Non-pigmented ciliary epithelial cell (primary cell): ENCODE measurements around the gene ASB16.
"Not testable (repeated sequence)": the region's sequence is repeated elsewhere in the genome, so short reads cannot be mapped to it uniquely, and the experiment has no call there.

ENCODE experiments used
- DNase-seq: peaks from one replicate; pipeline ENCODE4 v3.0.0-alpha.2; 2010; ENCODE audit warnings: low read depth

ASB16 gene

DNA sequence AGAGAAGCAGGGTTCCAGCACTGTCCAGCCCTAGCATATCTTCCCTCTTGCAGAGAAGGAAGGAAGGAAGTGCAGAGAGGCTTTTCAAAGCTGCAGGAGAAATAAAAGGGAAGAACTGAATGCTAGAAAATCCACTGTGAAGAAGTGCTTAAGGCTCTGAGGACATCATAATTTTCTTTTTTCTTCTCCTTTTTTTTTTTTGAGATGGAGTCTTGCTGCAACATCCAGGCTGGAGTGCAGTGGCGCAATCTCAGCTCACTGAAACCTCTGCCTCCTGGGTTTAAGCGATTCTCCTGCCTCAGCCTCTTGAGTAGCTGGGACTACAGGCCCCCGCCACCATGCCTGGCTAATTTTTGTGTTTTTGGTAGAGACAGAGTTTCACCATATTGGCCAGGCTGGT is 21.4 kb upstream of the ASB16 start:
- not testable (repeated sequence) for DNase-seq

DNA sequence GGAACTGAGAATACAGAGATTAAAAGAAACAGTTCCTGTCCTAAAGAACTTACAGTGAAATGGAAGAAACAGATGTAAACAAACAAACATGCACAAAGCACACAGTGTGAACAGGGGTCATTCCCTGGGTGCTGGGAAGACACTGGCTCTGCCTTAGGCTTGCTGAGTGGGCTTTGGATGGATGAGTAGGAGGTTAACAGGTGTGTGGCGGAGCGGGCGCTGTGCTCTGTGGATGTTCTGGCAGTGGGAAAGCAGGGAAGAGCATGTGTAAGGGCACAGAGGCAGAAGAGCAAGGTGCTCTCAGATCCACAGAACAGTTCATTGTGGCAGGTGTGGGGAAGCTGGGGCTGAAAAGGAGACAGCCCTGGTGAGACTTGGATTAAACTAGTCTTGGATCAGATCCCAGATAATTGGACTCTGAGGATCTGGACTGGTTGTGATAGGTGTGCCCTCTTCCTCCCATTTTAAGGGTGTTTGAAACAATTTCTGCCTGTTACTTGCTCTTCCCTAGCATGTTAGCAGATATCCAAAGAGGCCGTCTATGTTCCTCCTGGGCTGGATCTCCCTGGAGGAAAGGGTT is 20.7 kb upstream of the ASB16 start:
- DNase-seq = no peak

DNA sequence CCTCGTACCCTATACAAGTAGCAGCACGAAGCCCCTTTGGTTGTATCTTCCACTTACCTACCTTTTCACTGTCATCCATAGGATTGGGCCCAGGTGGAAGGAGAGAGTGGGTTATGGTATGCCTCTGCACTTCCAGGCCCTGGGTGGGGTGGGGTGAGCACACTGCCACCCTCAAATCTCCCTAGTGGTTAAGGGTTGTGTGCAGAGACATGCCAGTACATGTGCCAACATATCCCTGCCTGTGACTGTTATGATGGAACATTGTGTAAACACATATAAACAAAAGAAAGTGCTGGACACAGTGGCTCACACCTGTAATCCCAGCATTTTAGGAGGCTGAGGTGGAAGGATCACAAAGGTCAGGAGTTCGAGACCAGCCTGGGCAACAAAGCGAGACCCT is 17.6 kb upstream of the ASB16 start:
- DNase-seq = no peak

DNA sequence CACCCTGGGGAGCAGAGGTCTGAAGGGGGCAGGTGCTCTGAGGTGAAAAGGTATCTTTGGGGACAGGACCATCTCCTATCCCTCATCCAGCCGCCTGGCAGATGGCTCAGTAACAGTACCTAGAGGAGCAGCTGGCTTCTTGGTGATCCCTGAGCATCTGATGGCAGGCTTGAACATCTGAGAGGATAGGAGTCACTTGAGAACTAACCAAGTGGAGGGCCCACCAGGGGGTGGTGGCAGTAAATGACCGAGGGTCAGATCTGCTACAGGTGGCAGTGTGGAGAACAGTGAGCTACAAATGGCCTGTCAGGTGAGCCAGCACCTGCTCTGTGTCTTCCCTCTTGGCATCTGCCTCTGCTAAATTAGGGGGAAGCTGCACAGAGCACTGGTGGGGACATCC is 15.0 kb upstream of the ASB16 start:
- no peak for DNase-seq

DNA sequence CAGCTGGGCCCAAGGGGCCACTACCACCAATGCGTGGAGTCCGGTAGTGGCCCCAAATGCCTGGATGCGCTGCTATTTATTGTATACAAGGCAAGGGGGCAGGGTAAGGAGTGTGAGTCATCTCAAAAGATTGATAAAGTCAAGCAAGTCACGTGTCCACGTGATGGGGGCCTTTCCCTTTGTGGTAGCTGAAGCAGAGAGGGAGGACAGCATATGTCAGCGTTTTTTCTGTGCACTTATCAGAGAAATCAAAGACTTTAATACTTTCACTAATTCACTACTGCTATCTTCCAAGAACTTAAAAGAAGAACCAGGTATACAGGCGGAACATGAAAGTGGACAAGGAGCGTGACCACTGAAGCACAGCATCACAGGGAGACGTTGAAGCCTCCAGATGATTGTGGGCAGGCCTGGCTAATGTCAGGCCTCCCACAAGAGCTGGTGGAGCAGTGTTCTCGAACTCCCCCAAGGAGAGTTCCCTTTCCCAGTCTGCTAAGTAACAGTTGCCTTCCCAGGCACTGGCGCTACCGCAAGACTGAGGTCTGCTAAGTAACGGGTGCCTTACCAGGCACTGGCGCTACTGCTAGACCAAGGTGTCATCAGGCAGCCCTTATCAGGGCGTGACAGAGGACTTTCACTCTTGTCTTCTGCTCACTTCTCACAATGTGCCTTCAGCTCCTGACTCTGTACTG is 10.8 kb upstream of the ASB16 start:
- DNase-seq = no peak

DNA sequence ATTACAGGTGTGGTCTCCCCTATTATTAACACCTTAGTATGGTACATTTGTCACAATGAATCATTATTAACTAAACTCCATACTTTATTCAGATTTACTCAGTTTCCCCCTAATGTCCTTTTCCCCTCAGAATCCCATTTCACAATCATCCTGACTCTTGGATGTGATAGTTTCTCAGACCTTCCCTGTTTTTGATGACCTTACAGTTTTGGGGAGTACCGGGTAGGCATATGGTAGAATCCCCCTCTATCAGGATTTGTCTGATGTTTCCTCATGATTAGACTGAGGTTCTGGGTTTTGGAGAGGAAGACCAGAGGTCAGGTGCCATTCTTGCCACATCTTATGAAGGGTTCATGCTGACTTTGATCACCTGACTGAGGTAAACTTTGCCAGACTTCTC is 6.0 kb upstream of the ASB16 start:
- DNase-seq = no peak

DNA sequence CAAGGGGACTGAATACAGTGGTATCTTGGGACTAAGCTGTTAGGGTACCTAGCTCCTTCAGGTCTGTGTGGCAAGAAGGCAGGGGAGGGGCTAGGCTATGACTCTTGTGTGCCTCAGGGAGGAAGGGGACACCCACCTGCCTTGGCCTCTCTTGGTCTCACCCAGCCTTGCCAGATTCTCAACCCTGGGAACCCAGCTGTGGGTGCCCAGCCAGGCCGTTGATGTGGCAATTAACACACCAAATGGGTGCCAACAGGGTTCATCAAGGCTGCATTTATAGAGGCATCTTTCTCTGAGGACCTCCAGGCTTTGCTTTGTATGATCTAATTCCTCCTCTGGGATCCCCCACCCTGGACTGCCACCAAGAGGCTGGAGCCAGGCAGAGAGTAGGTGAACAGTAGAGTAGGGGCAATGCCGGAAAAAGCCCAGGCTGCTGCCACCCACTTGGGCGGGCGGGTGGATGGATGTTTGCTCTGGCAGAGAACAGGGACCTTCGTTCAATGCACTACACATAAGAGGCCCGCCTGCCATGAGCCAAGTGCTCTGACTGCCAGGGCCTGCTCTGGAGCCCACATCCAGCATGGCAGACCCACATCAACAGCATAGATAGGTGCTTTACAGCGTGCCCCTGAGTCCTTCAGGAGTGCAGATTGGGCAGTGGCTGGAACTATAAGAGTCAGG is 3.2 kb upstream of the ASB16 start:
- no peak for DNase-seq

DNA sequence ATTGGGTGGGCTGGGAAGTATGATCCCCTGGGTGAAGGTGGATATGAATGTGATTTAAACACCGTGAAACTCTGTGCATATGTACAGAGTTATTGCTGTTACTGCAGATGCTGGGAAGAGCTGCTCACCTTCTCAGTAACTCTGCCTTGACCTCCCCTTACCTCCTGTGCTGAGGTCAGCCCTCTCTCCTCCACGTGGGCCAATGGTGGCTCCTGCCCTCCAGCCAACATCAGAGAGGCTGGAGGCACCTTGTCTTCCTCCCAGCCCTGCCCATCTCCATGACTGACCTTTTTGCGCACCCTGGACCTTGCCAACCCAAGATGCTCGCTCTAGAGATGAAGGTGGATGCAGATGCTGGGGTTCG is 387 bp upstream of the ASB16 start:
- no peak for DNase-seq

DNA sequence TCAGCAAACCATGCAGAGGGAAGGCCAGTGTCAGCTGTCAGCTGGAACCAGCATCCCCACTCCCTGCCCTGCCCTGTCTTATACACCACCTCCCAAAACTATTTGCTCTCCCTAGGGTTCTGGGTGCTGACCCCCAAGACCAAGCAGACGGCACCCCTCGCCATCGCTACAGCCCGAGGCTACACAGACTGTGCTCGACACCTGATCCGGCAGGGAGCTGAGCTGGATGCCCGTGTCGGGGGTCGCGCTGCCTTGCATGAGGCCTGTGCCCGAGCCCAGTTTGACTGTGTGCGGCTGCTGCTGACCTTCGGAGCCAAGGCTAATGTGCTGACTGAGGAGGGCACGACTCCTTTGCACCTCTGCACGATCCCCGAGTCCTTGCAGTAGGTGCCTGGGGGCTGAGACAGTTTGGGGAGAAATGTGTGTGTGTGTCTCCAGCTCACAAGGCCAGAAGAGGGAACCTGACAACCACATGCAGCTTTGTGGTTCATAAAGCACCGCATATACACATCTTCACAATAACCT is 1.5 kb downstream of the ASB16 start:
- DNase-seq = no peak

DNA sequence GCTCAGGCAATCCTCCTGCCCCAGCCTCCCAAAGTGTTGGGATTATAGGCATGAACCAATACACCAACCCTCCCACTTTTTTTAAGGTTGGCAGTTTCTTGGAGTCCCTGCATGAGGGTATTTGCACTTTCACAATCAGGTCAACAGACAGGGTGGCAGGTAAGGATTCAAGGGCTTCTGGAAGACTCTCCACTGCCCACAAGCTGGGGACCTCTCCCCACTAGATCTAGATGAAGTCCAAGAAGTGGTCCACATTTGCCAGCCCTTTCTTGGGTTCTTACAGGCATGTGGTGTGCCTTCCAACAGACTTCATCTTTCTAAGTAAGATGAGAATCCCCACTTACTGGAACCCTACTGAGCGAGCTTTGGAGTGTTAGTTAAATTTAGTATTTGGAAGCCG is 3.9 kb downstream of the ASB16 start:
- DNase-seq = no peak

DNA sequence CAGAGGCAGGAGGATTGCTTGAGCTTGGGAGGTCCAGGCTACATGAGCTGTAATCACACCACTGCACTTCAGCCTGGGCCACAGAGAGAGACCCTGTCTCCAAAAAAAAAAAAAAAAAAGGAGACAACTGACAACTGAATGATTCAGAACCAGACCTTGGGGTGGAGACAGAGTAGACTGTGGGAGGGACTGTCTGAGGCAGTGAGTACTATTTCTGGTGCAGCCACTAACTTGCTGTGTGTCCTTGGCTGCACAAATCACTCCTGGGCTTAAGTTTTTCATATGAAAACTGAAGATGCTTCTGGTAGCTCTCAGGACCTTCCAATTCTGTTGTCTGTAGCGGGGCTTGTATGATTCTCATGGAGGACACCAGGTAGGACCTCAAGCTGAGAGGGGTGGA is 5.8 kb downstream of the ASB16 start:
- DNase-seq = no peak

DNA sequence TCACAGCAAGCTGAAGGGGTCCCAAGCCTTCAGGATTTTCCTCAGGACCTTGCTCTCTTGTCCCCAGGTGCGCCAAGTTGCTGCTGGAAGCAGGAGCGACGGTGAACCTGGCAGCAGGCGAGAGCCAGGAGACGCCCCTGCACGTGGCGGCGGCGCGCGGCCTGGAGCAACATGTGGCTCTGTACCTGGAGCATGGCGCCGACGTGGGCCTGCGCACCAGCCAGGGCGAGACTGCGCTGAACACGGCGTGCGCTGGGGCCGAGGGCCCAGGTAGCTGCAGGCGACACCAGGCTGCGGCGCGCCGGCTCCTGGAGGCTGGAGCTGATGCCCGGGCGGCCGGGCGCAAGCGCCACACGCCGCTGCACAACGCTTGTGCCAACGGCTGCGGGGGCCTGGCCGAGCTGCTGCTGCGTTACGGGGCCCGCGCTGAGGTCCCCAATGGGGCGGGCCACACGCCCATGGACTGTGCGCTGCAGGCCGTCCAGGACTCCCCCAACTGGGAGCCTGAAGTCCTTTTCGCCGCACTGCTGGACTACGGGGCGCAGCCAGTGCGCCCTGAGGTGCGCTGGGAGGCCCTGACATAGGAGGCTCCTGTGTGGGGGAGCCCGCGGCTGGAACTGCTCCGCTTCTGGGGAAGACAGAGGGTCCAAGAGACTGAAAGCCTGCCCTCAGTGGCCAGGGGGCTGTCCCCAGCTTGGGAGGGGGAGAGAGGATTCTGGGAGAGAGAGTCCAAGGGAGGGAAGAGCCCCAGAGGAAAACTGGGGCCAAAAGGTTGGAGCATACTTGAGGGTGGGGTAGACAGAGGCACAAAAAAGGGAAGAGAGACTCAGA is 6.4 kb downstream of the ASB16 start:
- no peak for DNase-seq

DNA sequence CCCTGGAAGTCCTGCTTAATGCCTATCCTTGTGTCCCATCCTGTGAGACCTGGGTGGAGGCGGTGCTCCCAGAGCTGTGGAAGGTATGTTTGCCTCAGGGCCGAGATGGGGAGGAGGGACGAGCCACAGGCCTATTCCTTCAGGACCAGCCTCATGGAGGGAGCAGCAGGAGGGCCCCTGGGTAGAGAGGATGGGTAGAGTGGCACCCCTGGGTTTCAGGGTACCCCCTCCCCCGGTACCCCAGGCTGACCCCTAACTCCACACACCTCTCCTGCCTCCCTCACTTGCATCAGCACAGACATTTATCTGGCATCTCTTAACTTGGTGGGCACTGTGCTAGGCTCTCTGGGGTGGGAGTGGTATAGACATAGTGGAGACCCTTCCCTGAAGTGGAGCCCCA is 7.1 kb downstream of the ASB16 start:
- DNase-seq = no peak

DNA sequence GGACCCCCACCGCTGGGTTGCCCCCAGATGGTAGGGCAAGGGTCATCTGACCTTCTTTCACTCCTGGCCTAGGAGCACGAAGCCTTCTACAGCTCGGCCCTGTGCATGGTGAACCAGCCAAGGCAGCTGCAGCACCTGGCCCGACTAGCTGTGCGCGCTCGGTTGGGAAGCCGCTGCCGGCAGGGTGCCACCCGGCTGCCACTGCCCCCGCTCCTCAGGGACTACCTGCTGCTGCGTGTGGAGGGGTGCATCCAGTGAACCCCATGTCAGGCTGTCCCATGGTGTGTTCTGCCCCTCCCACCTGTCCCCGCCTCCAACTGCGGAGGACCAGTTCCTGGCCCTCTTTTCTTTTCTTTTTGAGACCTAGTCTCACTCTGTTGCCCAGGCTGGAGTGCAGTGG is 7.6 kb downstream of the ASB16 start:
- no peak for DNase-seq

DNA sequence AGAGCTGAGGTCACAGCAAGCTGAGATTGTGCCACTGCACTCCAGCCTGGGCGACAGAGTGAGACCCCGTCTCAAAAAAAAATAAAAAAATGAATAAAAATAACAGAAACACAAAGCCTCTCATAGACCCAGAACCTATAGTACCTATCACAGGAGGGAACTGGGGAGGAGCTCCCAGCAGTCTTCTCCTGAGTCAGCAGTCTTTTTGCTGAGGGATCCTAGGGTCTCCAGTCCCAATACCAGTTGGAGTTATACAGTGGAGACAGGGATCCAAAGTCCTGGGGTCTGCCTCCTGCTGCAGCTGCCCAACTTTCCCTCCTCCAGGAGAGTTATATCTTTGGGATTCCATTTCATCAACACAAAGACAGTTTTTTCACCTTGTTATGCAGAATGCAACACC is 12.5 kb downstream of the ASB16 start:
- no peak for DNase-seq

DNA sequence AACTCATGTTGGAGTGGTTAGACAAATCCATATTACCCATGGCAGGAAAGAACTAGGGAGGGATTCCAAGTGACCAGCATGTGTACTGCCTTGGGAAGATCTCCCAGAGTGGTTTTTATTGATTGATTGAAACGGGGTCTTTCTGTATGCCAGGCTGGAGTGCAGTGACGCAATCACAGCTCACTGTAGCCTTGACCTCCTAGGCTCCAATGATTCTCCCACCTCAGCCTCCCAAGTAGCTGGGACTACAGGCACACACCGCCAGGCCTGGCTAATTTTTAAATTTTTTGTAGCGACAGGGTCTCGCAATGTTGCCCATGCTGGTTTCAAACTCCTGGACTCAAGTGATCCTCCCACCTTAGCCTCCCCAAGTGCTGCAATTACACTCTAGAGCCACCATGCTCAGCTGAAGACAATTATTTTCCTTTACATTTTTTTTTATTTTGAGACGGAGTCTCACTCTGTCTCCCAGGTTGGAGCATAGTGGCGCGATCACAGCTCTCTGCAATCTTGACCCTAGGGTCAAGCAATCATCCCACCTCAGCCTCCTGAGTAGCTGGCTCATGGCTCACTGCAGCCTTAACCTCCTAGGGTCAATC is 13.8 kb downstream of the ASB16 start:
- no peak for DNase-seq

DNA sequence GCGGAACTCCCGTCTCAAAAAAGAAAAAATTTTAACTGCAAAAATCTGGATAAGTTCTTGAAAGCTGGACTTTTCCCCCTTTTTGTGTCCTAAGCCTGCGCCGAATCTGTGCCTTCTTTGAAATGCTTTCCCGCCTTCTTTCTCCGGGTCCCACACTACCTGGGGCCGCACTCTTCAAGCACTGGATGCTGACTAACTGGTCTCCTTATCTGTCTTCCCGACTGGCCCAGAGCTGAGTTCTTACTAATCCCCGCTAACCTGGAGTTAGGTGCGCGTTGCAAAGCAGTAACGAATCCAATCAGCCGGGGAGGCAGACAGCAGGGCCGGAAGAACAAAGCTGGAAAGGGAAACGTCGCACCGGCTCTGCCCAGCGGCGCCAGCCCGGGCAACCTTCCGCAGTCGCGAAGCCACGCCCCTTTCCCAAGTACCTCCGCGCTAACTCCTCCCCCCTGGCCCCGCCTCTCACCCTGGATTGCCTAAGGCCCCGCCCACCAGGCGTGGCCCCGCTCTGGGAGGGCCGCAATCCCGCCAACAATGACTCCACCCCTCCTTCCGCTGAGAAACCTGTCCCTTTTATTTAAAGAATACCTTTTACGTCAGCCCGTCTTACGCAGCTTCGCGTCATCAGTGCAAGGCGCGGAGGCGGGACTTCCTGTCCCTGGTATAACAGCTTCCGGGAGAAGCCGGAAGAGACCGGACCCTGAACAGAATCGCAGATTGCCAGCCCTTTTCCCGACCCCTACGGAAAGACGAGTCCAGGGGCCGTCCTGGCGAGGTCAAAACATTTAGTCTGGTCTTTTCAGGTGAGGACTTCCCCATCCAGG is 16.0 kb downstream of the ASB16 start, which contains the start of gene TMUB2:
Gene TMUB2 (plus strand): TSS at position 666 of the 824 bp plus-strand sequence. CDS start 737 bp downstream, outside the sequence.
- peak; percentile 97 for DNase-seq

DNA sequence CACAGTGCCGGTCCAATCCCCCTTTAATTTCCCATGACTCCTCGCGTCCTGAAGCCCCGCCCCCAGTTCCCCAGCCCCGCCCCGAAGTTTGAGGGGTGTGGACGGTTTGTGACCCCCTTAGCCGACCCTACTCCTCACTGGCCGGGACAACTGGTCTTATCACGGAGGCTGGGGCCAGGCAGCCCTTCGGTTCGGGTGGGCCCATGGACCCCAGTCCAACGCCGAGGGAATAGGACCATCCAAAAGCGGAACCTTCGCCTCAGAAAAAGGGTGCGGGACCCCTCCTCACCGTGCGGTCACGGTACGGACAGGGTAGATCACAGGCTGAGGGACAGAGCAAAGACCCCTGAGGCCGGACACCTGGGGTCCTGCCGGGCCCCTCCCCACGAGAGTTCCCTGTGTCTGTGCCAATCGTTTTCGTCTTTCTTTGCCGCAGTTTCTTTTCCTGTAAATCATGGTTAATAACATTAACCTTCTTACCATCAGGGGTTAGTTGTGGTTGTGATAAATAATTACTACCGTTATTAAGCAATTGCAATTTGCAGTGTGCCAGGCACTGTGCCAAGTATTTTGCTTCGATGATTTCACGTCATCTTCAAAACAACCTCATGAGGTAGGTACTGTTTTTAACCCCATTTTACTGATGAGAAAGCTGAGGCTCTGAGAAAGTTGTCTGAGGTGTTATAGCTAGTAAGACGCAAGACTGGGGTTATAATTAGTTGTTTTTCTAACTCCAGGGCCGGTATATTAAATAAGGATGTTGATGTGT is 16.8 kb downstream of the ASB16 start:
- no peak for DNase-seq

DNA sequence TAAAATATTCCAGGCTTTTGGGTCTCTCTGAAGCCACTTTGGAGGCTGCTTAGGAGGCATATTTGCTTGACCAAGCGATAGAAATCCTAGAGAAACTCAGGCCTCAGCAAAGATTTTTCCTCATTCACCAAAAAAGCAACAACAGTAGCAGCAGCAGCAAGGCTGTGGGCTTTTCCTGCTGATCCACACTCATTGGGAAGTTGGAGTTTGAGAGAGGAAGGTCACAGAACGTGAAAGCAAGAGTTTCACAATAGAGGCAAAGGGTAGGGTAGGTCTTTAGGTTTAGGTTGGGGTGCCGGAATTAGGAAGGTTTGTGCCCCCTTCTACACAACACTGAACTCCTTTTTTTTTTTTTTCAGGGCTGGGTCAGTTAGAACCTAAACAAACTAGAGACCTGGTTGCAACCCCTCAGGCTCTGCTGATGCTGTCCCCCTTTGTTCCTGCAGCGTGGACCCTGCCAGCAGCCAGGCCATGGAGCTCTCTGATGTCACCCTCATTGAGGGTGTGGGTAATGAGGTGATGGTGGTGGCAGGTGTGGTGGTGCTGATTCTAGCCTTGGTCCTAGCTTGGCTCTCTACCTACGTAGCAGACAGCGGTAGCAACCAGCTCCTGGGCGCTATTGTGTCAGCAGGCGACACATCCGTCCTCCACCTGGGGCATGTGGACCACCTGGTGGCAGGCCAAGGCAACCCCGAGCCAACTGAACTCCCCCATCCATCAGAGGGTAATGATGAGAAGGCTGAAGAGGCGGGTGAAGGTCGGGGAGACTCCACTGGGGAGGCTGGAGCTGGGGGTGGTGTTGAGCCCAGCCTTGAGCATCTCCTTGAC is 18.3 kb downstream of the ASB16 start:
- DNase-seq = no peak
